Fibroblast of pulmonary artery (primary cell): ENCODE results near the gene FGF23.

Experiments
- DNase-seq: peaks from one replicate; pipeline ENCODE4 v3.0.0-alpha.2; 2010; ENCODE audit warnings: low read depth
- H3K4me3 ChIP-seq: replicated peaks from 2 replicates; pipeline ENCODE4 v1.5.1; 2011; ENCODE audit warnings: low read depth, mild to moderate bottlenecking, control low read depth, low read length, moderate library complexity
- CTCF ChIP-seq: IDR thresholded peaks from 2 replicates; pipeline ENCODE4 v1.5.1; 2011; ENCODE audit warnings: mild to moderate bottlenecking, control low read depth, low read length, inconsistent platforms; ENCODE audit errors: missing control alignments

Gene FGF23

DNA sequence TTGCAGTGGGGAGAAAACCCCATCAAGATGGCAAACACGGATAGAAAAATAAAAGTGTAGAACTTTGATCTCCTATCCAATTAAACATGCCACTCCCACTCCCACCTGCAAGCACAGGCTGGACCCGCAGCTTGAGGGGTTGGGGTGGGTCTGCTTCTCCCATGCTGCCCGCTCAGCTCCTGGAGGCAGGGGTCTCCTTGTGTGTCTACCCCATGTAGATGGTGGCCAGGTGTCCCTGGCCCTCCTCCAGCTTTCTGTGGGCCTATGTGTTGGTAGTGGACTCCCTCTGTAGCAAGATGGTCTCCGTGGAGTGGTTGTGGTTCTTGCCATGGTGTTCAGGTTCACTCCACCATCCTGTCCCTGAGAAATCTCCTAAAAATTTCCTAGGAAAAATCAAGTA is 23.5 kb upstream of the FGF23 start:
- TF ChIP-seq CTCF, result no peak
- no peak for DNase-seq
- no peak overlapping the region for H3K4me3 ChIP-seq

DNA sequence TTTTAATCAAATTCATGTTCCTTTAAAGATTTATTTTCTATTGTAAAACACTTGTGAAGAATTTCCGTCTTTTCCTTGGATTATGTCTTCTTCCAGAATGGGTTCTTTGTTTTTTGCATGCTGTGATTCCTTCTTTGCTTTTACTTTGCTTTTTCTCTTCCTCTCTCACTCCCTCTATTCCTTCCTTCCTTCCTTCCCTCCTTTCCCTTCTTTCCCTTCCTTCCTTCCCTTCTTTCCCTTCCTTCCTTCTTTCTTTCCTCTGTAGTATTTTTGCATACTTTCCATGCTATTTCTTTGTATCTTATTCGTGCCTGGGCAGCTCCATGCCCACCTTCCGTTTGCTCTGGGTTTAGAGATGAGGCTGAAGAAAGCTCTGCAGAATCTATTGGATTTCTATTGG is 21.6 kb upstream of the FGF23 start:
- no peak for TF ChIP-seq CTCF
- no peak overlapping the region for H3K4me3 ChIP-seq
- no peak for DNase-seq

GRCh38 chr12:4395818-4396217 is 16.3 kb upstream of the FGF23 start:
- TF ChIP-seq CTCF, result no peak
- DNase-seq, result no peak
- H3K4me3 ChIP-seq, result no peak overlapping the region

- TF ChIP-seq CTCF, result no peak
- no peak overlapping the region for H3K4me3 ChIP-seq
- no peak for DNase-seq
These were observed 13.7 kb upstream of the FGF23 start for GRCh38 chr12:4393211-4393610.

- no peak for TF ChIP-seq CTCF
- no peak overlapping the region for H3K4me3 ChIP-seq
- no peak for DNase-seq
These were observed 12.8 kb upstream of the FGF23 start for GRCh38 chr12:4392223-4392742.

GRCh38 chr12:4388662-4389061 is 9.2 kb upstream of the FGF23 start:
- no peak for DNase-seq
- no peak overlapping the region for H3K4me3 ChIP-seq
- TF ChIP-seq CTCF, result no peak

- no peak overlapping the region for H3K4me3 ChIP-seq
- TF ChIP-seq CTCF, result no peak
- DNase-seq, result no peak
These were observed 8.5 kb upstream of the FGF23 start for GRCh38 chr12:4388032-4388431.
